Fibroblast of peridontal ligament (primary cell): ENCODE results near the gene RPEL1.
"Not testable (repeated sequence)": the region's sequence is repeated elsewhere in the genome, so short reads cannot be mapped to it uniquely, and the experiment has no call there.

Source experiments
- DNase-seq: peaks from one replicate; pipeline ENCODE4 v3.0.0-alpha.2; 2010; ENCODE audit errors: extremely low read depth

RPEL1 gene

GRCh38 chr10:103245587-103245986 is at the start of gene RPEL1:
TSS of gene RPEL1 (plus strand) at chr10:103245887. CDS start at chr10:103245997, 110 bp downstream.
- not testable (repeated sequence) for DNase-seq

GRCh38 chr10:103196516-103196915 is 49.2 kb upstream of the RPEL1 start:
- no peak for DNase-seq

- DNase-seq, result peak; percentile 75
These were observed 48.5 kb upstream of the RPEL1 start for GRCh38 chr10:103197174-103197573.

- DNase-seq, result no peak
These were observed 47.8 kb upstream of the RPEL1 start for GRCh38 chr10:103197903-103198302.

GRCh38 chr10:103198648-103199047 is 47.0 kb upstream of the RPEL1 start:
- no peak for DNase-seq

GRCh38 chr10:103199488-103199887 is 46.2 kb upstream of the RPEL1 start:
- DNase-seq, result no peak

GRCh38 chr10:103202319-103202718 is 43.4 kb upstream of the RPEL1 start:
- DNase-seq, result peak; percentile 80

- DNase-seq, result no peak
These were observed 42.2 kb upstream of the RPEL1 start for GRCh38 chr10:103203466-103203865.

GRCh38 chr10:103204353-103205255 is 41.1 kb upstream of the RPEL1 start:
- DNase-seq, result no peak

- DNase-seq, result not testable (repeated sequence)
These were observed 40.3 kb upstream of the RPEL1 start for GRCh38 chr10:103205401-103205800.

- DNase-seq, result not testable (repeated sequence)
These were observed 39.0 kb upstream of the RPEL1 start for GRCh38 chr10:103206715-103207114.

GRCh38 chr10:103207141-103207540 is 38.5 kb upstream of the RPEL1 start:
- DNase-seq, result no peak

- peak; percentile 42 for DNase-seq
These were observed 38.0 kb upstream of the RPEL1 start for GRCh38 chr10:103207643-103208042.

- DNase-seq, result not testable (repeated sequence)
These were observed 35.4 kb upstream of the RPEL1 start for GRCh38 chr10:103210262-103210661.

- no peak for DNase-seq
These were observed 30.1 kb upstream of the RPEL1 start for GRCh38 chr10:103215601-103216000.

- DNase-seq, result not testable (repeated sequence)
These were observed 29.3 kb upstream of the RPEL1 start for GRCh38 chr10:103216362-103216761.

- DNase-seq, result no peak
These were observed 21.6 kb upstream of the RPEL1 start for GRCh38 chr10:103224133-103224532.

GRCh38 chr10:103224721-103225120 is 21.0 kb upstream of the RPEL1 start:
- not testable (repeated sequence) for DNase-seq

GRCh38 chr10:103225939-103226338 is 19.7 kb upstream of the RPEL1 start:
- peak; percentile 49 for DNase-seq

GRCh38 chr10:103227416-103227815 is 18.3 kb upstream of the RPEL1 start:
- DNase-seq, result no peak

GRCh38 chr10:103231047-103231551 is 14.6 kb upstream of the RPEL1 start:
- DNase-seq, result peak; percentile 98

GRCh38 chr10:103232131-103232673 is 13.5 kb upstream of the RPEL1 start:
- DNase-seq, result no peak
